Type B pancreatic cell (in vitro differentiated cells): Measurements from ENCODE around the gene TAF1B. TPM values are rescaled to one million over a fixed set of nuclear protein-coding genes. Genes with fewer than 3 reads are reported as not detected.

Source experiments
- DNase-seq: peaks from one replicate; pipeline ENCODE4 v3.0.0; 2021; ENCODE audit warnings: mixed read lengths; ENCODE audit not compliant: unreplicated experiment; ENCODE audit errors: extremely low spot score
- H3K27ac Mint-ChIP-seq: 2 replicates; pipeline ENCODE4 v1.8.0; 2021; ENCODE audit warnings: mild to moderate bottlenecking, mixed read lengths
- H3K27me3 Mint-ChIP-seq: 2 replicates; pipeline ENCODE4 v1.8.0; 2021; ENCODE audit warnings: mixed read lengths
- H3K36me3 Mint-ChIP-seq: 2 replicates; pipeline ENCODE4 v1.8.0; 2021; ENCODE audit warnings: mixed read lengths
- H3K4me1 Mint-ChIP-seq: one replicate; pipeline ENCODE4 v1.8.0; 2021; ENCODE audit warnings: mixed read lengths; ENCODE audit not compliant: unreplicated experiment
- H3K4me3 Mint-ChIP-seq: 2 replicates; pipeline ENCODE4 v1.8.0; 2021; ENCODE audit warnings: mild to moderate bottlenecking, mixed read lengths
- H3K9me3 Mint-ChIP-seq: 2 replicates; pipeline ENCODE4 v1.8.0; 2021; ENCODE audit warnings: mixed read lengths
- total RNA-seq: library from RNA; stranded (reverse); gene quantifications from 2 replicates; pipeline ENCODE4 v1.2.1, GENCODE V29; 2021; ENCODE audit warnings: low replicate concordance
- TF ChIP-seq, protein P1 (sequence below): fragments of 200-600 bp; sonication (generic); conservative IDR thresholded peaks from 2 replicates; pipeline ENCODE4 v1.5.0; 2021; ENCODE audit warnings: antibody characterized with exemption, mild to moderate bottlenecking

Gene TAF1B
- total RNA-seq, 1 donor from 2014 or later, result 34.1 TPM

GRCh38 chr2:9815076-9815475 is 28.2 kb upstream of the TAF1B start:
- peak; percentile 40 for DNase-seq
- Mint-ChIP-seq H3K9me3 (no peaks in the 10 kb centered on the region), H3K4me3 (no peak overlapping the region), H3K27ac (no peak overlapping the region), H3K4me1 (peaks cover 19% of the 10 kb centered on the region), H3K27me3 (no peaks in the 10 kb centered on the region), H3K36me3 (no peaks in the 10 kb centered on the region)
- TF ChIP-seq, protein P1, sequence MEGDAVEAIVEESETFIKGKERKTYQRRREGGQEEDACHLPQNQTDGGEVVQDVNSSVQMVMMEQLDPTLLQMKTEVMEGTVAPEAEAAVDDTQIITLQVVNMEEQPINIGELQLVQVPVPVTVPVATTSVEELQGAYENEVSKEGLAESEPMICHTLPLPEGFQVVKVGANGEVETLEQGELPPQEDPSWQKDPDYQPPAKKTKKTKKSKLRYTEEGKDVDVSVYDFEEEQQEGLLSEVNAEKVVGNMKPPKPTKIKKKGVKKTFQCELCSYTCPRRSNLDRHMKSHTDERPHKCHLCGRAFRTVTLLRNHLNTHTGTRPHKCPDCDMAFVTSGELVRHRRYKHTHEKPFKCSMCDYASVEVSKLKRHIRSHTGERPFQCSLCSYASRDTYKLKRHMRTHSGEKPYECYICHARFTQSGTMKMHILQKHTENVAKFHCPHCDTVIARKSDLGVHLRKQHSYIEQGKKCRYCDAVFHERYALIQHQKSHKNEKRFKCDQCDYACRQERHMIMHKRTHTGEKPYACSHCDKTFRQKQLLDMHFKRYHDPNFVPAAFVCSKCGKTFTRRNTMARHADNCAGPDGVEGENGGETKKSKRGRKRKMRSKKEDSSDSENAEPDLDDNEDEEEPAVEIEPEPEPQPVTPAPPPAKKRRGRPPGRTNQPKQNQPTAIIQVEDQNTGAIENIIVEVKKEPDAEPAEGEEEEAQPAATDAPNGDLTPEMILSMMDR, result no peak

DNA sequence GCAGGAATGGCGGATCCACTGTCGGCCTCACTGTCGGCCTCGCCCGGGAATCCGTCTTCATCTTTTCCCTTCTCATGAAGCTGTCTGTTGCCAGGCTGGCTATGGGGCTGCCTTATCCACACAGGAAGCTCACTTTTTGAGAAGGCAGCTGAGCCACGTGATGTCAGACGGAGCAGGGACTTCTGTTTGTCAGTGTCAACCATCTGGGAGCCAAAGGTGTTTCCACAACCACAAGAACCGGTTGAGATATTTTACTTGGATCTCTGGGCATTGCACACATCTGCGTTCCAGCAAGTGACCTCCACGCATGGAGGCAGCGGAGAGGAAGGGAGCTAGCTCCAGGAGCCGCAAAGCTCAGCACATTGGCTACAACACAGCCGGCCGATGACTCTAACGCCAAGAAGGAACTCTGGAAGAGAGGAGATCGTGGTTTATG is 27.4 kb upstream of the TAF1B start:
- Mint-ChIP-seq H3K9me3 (no peaks in the 10 kb centered on the region), H3K27me3 (no peaks in the 10 kb centered on the region), H3K36me3 (no peaks in the 10 kb centered on the region), H3K27ac (no peak overlapping the region), H3K4me1 (peaks cover 19% of the 10 kb centered on the region), H3K4me3 (no peak overlapping the region)
- DNase-seq, result peak; percentile 53
- TF ChIP-seq, protein P1, result no peak

DNA sequence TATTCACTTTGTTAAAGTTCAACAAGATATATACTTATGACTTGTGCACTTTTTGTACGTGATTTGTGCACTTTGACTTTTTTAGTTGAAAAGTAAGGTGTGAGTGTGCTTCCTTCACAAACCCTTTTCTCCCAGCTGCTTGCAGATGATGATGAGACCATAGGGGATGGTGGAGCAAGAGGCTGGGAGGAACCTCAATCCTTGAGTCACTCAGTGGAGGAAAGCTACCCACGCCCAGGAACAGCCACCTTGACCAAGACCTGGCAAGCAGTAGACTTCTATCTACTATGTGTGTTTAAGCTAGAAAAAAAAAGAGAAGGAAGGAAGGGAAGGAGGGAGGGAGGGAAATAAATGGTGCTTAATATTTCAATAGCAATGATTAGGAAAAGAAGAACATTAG is 25.2 kb upstream of the TAF1B start:
- H3K27ac Mint-ChIP-seq, result no peak overlapping the region
- TF ChIP-seq, protein P1, result no peak
- no peaks in the 10 kb centered on the region for H3K36me3 Mint-ChIP-seq
- no peak for DNase-seq
- peaks cover 16% of the 10 kb centered on the region for H3K4me1 Mint-ChIP-seq
- no peaks in the 10 kb centered on the region for H3K9me3 Mint-ChIP-seq
- H3K4me3 Mint-ChIP-seq, result no peak overlapping the region
- H3K27me3 Mint-ChIP-seq, result no peaks in the 10 kb centered on the region

GRCh38 chr2:9819551-9819950 is 23.7 kb upstream of the TAF1B start:
- Mint-ChIP-seq H3K36me3 (no peaks in the 10 kb centered on the region), H3K27me3 (no peaks in the 10 kb centered on the region), H3K9me3 (no peaks in the 10 kb centered on the region), H3K27ac (no peak overlapping the region), H3K4me1 (peaks cover 10% of the 10 kb centered on the region), H3K4me3 (no peak overlapping the region)
- TF ChIP-seq, protein P1, result no peak
- DNase-seq, result peak; percentile 56

GRCh38 chr2:9820020-9820973 is 23.0 kb upstream of the TAF1B start:
- H3K27ac Mint-ChIP-seq, result no peak overlapping the region
- H3K27me3 Mint-ChIP-seq, result no peaks in the 10 kb centered on the region
- H3K4me3 Mint-ChIP-seq, result no peak overlapping the region
- TF ChIP-seq, protein P1, result no peak
- H3K9me3 Mint-ChIP-seq, result no peaks in the 10 kb centered on the region
- no peak for DNase-seq
- peaks cover 6% of the 10 kb centered on the region for H3K4me1 Mint-ChIP-seq
- H3K36me3 Mint-ChIP-seq, result no peaks in the 10 kb centered on the region
